SIG-M5 (cell line): ENCODE data around the gene ZNF836.
"Not testable (repeated sequence)": the region's sequence is repeated elsewhere in the genome, so short reads cannot be mapped to it uniquely, and the experiment has no call there.

Experiments
- DNase-seq: peaks from one replicate; lab custom pipeline; 2025; lab: John Stamatoyannopoulos, UW

Gene ZNF836

GRCh38 chr19:52171321-52172169 is at the start of gene ZNF836:
ZNF836 (minus strand) TSS chr19:52171621; CDS start chr19:52168072, 3,549 bp downstream.
- no peak for DNase-seq

- DNase-seq = no peak
Measured at GRCh38 chr19:52221031-52221430, 49.6 kb upstream of the ZNF836 start.

GRCh38 chr19:52219611-52220010 is 48.2 kb upstream of the ZNF836 start:
- no peak for DNase-seq

- no peak for DNase-seq
Measured at GRCh38 chr19:52217576-52217975, 46.2 kb upstream of the ZNF836 start.

DNA sequence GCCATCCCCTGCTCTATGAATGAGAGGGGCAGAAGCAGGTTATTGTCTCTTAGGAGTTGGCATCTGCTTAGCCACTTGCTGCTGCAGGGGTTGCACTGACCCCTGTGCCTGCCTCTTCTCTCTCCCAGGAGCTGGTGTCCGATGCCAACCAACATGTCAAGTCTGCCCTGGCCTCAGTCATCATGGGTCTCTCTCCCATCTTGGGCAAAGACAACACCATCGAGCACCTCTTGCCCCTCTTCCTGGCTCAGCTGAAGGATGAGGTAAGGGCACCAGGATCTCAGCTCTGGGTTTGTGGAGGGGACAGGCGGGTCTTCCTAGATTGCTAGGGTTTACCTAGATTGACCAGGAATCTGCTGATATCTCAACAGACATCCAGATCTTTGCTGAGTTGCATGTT is 45.0 kb upstream of the ZNF836 start:
- no peak for DNase-seq

GRCh38 chr19:52214241-52214640 is 42.8 kb upstream of the ZNF836 start:
- DNase-seq = no peak

- DNase-seq = no peak
Measured at GRCh38 chr19:52212572-52213255, 41.3 kb upstream of the ZNF836 start.

DNA sequence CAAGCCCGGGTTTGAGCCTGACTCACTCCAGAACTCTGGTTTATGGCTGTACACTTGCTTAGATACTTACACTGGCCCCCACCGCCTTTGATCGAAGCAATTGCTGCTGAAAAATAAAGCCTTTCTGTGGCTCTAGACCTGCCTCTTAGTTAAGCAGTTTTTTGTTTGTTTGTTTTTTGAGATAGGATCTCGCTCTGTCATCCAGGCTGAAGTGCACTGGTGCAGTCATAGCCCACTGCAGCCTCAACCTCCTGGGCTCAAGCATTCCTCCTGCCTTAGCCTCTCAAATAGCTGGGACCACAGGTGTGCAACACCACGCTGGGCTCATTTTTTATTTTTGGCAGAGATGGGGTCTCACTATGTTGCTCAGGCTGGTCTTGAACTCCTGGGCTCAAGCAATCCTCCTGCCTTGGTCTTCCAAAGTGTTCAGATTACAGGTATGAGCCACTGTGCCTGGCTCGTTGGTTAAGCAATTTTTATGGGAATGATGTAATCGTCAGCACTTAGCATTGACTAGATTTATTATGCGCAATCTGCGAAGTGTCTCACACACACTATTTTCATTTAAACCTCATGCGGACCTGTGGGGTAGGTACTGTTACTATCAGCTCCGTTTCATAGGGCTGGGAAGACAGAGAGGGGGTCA is 40.6 kb upstream of the ZNF836 start:
- DNase-seq = no peak

GRCh38 chr19:52211203-52211602 is 39.8 kb upstream of the ZNF836 start:
- DNase-seq = no peak

GRCh38 chr19:52206481-52206880 is 35.1 kb upstream of the ZNF836 start:
- no peak for DNase-seq

- not testable (repeated sequence) for DNase-seq
Measured at GRCh38 chr19:52200755-52201391, 29.5 kb upstream of the ZNF836 start.

DNA sequence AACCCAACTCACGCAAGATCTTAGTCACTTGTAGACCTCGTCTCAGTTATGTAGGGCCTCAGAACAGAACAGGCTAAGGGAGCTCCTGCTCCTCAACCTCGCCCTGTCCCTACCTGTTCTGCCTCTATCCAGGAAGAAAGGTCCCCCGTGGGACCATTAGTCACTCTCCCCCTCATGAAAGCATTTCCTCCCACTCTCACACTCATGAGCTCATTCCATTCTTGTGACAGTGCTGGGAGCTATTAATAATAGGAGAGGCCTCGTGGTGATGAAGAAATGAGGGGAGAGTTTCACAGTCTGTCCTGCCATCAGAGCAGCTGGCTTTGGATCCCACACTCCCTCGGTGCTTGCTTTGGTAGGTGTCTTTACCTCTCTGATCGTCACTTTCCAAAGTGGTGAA is 28.6 kb upstream of the ZNF836 start:
- DNase-seq = no peak

DNA sequence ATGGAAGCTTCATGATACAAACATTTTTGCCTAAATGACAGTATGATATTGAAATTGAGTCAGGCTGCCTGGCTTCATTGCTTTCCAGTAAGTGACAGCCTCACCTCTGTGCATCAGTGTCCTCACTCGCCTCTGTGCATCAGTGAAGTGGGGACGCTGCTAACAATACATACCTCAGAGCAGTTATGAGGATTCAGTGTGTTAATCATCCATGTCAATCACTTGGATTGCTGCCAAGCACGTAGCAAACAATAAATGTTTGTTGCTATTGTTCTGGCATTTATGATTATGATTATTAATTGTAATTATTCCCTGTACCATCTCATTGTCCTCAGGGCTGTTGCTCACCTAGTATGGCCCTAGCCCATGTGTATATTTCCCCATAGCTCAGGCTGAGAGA is 27.3 kb upstream of the ZNF836 start:
- DNase-seq = no peak

DNA sequence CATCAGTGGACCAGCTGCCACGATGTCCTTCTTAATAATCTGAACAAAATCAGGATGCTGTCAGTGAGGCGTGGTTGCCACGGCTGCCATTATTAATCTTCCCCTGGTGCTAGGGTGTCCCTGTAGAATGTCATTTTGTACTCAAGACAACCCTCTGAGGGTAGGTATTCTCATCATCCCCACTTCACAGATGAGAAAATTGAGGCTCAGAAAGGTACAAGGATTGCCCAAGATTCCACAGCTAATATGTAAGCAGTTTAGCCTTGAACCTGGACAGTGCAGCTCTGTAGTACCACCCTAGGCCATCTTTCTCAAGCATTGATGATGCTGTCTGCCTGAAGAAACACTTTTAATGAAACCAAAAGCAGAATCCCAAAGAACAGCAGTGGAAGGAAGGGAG is 26.5 kb upstream of the ZNF836 start:
- no peak for DNase-seq

- DNase-seq = no peak
Measured at GRCh38 chr19:52196256-52196967, 25.0 kb upstream of the ZNF836 start.

DNA sequence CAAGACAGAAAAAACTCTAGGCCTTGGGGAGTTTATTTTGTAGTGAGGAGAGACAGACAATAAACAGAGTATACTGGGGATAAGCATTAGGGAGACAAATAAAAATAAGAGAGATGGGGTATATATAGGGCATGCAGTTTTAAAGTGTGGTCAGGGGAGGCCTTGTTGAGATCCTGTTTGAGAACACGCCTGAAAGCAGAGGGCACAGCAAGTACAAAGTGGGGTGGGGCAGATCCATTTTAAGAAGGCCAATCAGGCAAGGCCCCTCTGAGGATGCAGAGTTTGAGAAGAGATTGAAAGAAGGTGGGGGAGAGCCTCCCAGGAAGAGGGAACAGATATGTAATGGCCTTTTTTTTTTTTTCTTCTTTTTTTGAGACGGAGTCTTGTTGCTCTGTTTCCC is 20.5 kb upstream of the ZNF836 start:
- no peak for DNase-seq

DNA sequence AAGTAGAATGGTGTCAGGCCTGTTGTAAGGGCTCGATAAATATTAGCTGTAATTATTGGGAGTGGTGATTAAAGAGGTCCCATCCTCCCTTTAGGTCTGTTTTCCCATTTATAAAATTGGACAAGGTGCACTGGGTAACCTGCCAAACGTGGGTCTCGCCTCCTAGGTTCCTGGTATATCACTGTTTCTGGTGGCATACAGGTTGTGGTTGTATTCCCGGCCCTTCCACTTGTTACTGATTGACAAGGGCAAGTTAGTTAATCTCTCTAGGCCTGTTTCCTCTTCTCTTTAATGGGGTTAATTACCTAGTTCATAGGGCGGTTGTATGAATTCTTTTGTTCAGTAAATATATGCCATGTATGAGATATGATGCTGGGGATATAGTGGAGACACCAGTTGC is 20.0 kb upstream of the ZNF836 start:
- DNase-seq = no peak

DNA sequence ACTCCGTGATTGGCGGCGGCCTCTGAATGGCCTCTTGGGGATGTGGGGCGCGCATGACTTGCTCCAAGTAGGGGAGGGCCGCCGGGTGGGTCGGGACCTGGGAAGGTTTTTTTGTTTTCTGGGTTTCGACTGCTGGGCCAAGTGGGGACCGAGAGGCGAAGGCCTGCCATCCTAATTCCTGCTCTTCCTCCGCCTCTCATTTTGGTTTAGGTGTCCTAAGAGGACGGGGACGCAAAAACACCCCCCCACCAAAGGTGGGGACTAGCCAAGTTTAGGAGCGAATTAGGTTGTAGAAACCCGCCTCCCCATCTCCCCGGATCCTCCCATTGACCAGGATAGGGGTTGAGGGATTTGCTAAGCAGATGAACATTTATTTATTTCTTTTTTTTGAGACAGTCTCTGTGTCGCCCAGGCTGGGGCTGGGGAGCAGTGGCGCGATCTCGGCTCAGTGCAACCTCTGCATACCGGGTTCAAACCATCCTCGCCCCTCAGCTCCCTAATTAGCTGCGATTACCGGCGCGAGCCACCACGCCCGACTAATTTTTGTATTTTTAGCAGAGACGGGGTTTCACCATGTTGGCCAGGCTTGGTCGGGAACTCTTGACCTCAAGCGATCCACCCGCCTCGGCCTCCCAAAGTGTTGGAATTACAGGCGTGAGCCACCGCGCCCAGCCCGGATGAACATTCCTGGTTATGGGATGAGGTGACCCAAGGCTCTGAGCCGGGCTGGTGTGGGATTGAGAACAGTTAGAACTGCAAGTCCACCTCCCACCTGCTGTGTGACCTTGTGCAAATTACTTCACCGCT is 19.3 kb upstream of the ZNF836 start:
- DNase-seq = no peak

- peak; percentile 98 for DNase-seq
Measured at GRCh38 chr19:52189735-52190486, 18.5 kb upstream of the ZNF836 start, which contains the start of gene PPP2R1A. PPP2R1A (plus strand) TSS chr19:52190052; CDS start chr19:52190097, 45 bp downstream.
